ENCODE measurements around the gene ATP1A1. TPM values are rescaled to one million over a fixed set of nuclear protein-coding genes. Genes with fewer than 3 reads are reported as not detected.

ATP1A1 gene
- polyA plus RNA-seq, 2 of the 4 experiments (the other 2 are of a cell fraction): 119 to 171 TPM

DNA sequence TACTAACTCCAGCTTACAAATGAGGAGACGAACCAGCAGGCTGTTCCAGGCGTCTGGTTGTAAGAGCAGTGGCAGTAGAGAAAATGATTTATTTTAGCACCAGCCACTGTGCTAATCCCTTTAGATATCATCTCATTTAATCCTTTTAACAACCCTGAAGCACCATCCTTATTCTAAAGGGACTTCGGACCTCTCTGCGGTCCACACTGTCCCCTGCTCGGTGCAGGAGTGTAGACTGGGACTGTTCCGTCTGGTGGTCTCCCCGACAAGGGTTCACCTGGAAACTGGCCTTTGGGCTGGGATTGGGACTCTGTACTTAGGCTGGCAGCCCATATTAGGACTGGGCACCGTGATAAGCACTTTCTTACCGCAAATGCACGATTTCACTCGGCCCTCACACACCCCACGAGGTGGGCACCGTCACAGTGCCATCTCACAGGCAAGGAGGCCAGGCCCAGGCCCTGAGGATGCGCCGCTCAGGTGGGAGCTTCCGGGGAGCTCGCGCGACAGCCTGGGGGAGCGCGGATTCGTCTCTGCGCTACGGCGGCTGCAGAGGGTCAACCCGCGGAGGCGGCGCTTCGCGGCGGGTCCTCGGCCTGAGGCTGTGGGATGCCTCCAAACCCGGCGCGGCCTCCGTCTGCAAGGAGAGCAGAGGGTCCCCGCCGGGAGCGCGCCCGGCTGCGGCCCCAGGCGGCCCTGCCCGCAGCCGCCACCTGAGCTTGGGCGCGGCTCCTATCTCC, 45.2 kb downstream of the ATP1A1 start:
- FAIRE-seq (no peak), DNase-seq (ENCODE audit: low read depth in 1 of 2, low spot score in 1 of 2) (peak; percentile 34 to 82), ATAC-seq (peak; percentile 95)
- Histone ChIP-seq H3K27ac (peak overlapping the region; percentile 83 to 90), H3K4me2 (peak overlapping the region; percentile 90), H3K9me3 (no peaks in the 10 kb centered on the region), H3K4me3 (peak overlapping the region; percentile 77), H3K4me1 (no peaks in the 10 kb centered on the region)
- WGBS (ENCODE audit: missing lambda C conversion rate): 1% methylated on average over 15 of the region's 48 CpGs
- CTCF ChIA-PET: interaction anchor here (1.0 to 2.3 kb wide), 3 partner anchors 22 to 279 kb away, joined by 3 to 7 read pairs (median 3); no protein-coding TSS in a partner anchor
- TF ChIP-seq, protein P1, sequence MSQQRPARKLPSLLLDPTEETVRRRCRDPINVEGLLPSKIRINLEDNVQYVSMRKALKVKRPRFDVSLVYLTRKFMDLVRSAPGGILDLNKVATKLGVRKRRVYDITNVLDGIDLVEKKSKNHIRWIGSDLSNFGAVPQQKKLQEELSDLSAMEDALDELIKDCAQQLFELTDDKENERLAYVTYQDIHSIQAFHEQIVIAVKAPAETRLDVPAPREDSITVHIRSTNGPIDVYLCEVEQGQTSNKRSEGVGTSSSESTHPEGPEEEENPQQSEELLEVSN (IDR thresholded peaks at IDR 0.05; ENCODE audit: borderline replicate concordance, low read depth): peak; percentile 58; the same call in 1 of the 2 replicates
- peak; percentile 94 for TF ChIP-seq PHF8 (IDR thresholded peaks at IDR 0.05; ENCODE audit: borderline replicate concordance, low read depth)
- peak in 1 of 2 experiments; percentile 67; a peak in 2 of 5 replicates for TF ChIP-seq JUN (IDR thresholded peaks at IDR 0.05)
- TF ChIP-seq RARB (CRISPR knock-in tag; IDR thresholded peaks at IDR 0.05): no peak
- TF ChIP-seq SMC3 (IDR thresholded peaks at IDR 0.05): 0 out of 3 replicates have a peak, but pooled peaks have one; percentile 13
- TF ChIP-seq KDM5A (IDR thresholded peaks at IDR 0.05): peak; percentile 53
- peak; percentile 65 for TF ChIP-seq MAX (IDR thresholded peaks at IDR 0.05)
- TF ChIP-seq POLR2A (IDR thresholded peaks at IDR 0.05; ENCODE audit: low read length): peak; percentile 74
- peak; percentile 73 for TF ChIP-seq CHD2 (IDR thresholded peaks at IDR 0.05; ENCODE audit: low read length, partially characterized antibody)
- peak; percentile 74 for TF ChIP-seq REST (IDR thresholded peaks at IDR 0.05)
- TF ChIP-seq HDAC2 (IDR thresholded peaks at IDR 0.05): no peak
- POLR2A ChIA-PET: interaction anchor here (1.0 to 1.5 kb wide), 5 partner anchors 11 to 280 kb away, joined by 3 to 6 read pairs (median 4); no protein-coding TSS in a partner anchor

GRCh38 chr1:116420417-116421200, 47.6 kb downstream of the ATP1A1 start:
- 44% methylated on average over 2 of the region's 2 CpGs for WGBS (ENCODE audit: missing lambda C conversion rate)
- H3K9me3 ChIP-seq: no peaks in the 10 kb centered on the region
- no peak overlapping the region for H3K4me3 ChIP-seq
- TF ChIP-seq HES2 (IDR thresholded peaks at IDR 0.05) (no peak), HEYL (CRISPR knock-in tag; IDR thresholded peaks at IDR 0.05) (no peak)
- H3K27ac ChIP-seq: no peak overlapping the region
- FAIRE-seq (no peak), ATAC-seq (no peak), DNase-seq (ENCODE audit: low read depth in 1 of 2, low spot score in 1 of 2) (no peak)
- ChIA-PET POLR2A (no interaction called here), CTCF (no interaction called here)
- H3K4me1 ChIP-seq: no peaks in the 10 kb centered on the region
- no peak overlapping the region for H3K4me2 ChIP-seq

DNA sequence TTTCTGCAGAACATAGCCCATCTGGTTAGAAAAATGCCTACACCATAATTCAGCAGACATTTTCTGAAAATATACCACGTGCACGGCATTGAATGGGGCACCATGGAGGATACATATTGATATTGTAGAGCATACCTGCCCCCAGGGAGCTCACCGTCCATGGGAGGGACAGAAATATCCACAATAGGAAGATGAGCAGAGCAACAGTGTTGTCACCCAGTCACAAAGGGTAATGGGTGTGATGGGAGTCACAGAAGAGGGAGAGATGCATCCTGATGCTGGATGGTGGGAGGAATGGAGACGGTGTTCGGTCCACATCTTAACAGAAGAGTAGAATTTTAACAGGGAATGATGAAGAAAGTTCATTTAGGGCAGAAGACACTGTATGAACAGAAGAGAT, 51.4 kb downstream of the ATP1A1 start:
- DNase-seq (ENCODE audit: low read depth in 1 of 2, low spot score in 1 of 2): no peak
- ChIA-PET CTCF (no interaction called here), POLR2A (no interaction called here)
- no peak overlapping the region for H3K4me2 ChIP-seq
- ATAC-seq: no peak
- no peak overlapping the region for H3K4me3 ChIP-seq
- no peak for FAIRE-seq
- H3K9me3 ChIP-seq: no peaks in the 10 kb centered on the region
- H3K27ac ChIP-seq: no peak overlapping the region
- no peaks in the 10 kb centered on the region for H3K4me1 ChIP-seq
- 10% methylated on average over 5 of the region's 5 CpGs for WGBS (ENCODE audit: missing lambda C conversion rate)
- TF ChIP-seq MAX (IDR thresholded peaks at IDR 0.05) (no peak), SREBF2 (IDR thresholded peaks at IDR 0.05) (no peak), RNF2 (IDR thresholded peaks at IDR 0.05; ENCODE audit: borderline replicate concordance, low read depth) (no peak), CBX2 (IDR thresholded peaks at IDR 0.05; ENCODE audit: borderline replicate concordance, low read depth) (no peak), ZC3H11A (IDR thresholded peaks at IDR 0.05) (no peak), PHF8 (IDR thresholded peaks at IDR 0.05; ENCODE audit: borderline replicate concordance, low read depth) (no peak), REST (IDR thresholded peaks at IDR 0.05) (no peak), RARB (CRISPR knock-in tag; IDR thresholded peaks at IDR 0.05) (no peak), POLR2AphosphoS2 (conservative IDR thresholded peaks at IDR 0.05; ENCODE audit: low read length) (no peak), CBX8 (IDR thresholded peaks at IDR 0.05) (no peak), EP300 (IDR thresholded peaks at IDR 0.05) (no peak), HOXB5 (CRISPR knock-in tag; IDR thresholded peaks at IDR 0.05) (no peak), USF2 (IDR thresholded peaks at IDR 0.05) (no peak)

All from A549 (cell line).